OCI-LY7 (cell line): Measurements from ENCODE around the gene PDZD2. TPM values are rescaled to one million over a fixed set of nuclear protein-coding genes. Genes with fewer than 3 reads are reported as not detected.

Experiments used
- BruUV-seq: library from RNA; stranded (reverse); fragments of 400-500 nt; replicated peaks from 2 replicates; lab custom pipeline; 2021; lab: Mats Ljungman, UMichigan
- CTCF ChIA-PET: fragments of 300-600 bp; sonication (Branson Sonifier 250); formaldehyde crosslinking; loops from one replicate; lab custom pipeline; 2022; ENCODE audit warnings: antibody characterized with exemption; ENCODE audit not compliant: unreplicated experiment; lab: Charles Lee
- POLR2A ChIA-PET: fragments of 300-600 bp; sonication (Branson Sonifier 250); formaldehyde crosslinking; loops from one replicate; lab custom pipeline; 2022; ENCODE audit warnings: antibody characterized with exemption; lab: Charles Lee
- DNase-seq: peaks from one replicate; pipeline ENCODE4 v3.0.0-alpha.2; 2015; ENCODE audit warnings: low spot score
- H2AFZ ChIP-seq: fragments of 200-600 bp; sonication (generic), shearing (Covaris generic); 2 replicates; pipeline ENCODE4 v1.6.1; 2014; ENCODE audit warnings: mild to moderate bottlenecking, antibody characterized with exemption, low read length, moderate library complexity
- H3K27ac ChIP-seq: fragments of 200-600 bp; sonication (generic); 2 replicates; pipeline ENCODE4 v1.5.1; 2014; ENCODE audit warnings: mixed run types, low read depth, mild to moderate bottlenecking, moderate library complexity, low read length, inconsistent platforms; ENCODE audit not compliant: poor library complexity, severe bottlenecking
- H3K36me3 ChIP-seq: fragments of 200-600 bp; sonication (generic); 2 replicates; pipeline ENCODE4 v1.6.1; 2014; ENCODE audit warnings: mild to moderate bottlenecking, antibody characterized with exemption, low read length, moderate library complexity, mixed read lengths; ENCODE audit not compliant: insufficient read depth
- H3K4me1 ChIP-seq: fragments of 200-600 bp; sonication (generic); 2 replicates; pipeline ENCODE4 v1.5.1; 2014; ENCODE audit warnings: mild to moderate bottlenecking, low read length; ENCODE audit not compliant: insufficient read depth, poor library complexity, severe bottlenecking
- H3K4me2 ChIP-seq: fragments of 200-600 bp; sonication (generic); 2 replicates; pipeline ENCODE4 v1.6.1; 2014; ENCODE audit warnings: mild to moderate bottlenecking, low read length
- H3K4me3 ChIP-seq: fragments of 200-600 bp; sonication (generic); 2 replicates; pipeline ENCODE4 v1.5.1; 2014; ENCODE audit warnings: mild to moderate bottlenecking, low read depth, low read length; ENCODE audit not compliant: poor library complexity, severe bottlenecking
- H3K79me2 ChIP-seq: fragments of 200-600 bp; sonication (generic); 2 replicates; pipeline ENCODE4 v1.6.1; 2016; ENCODE audit warnings: low read depth, mild to moderate bottlenecking, low read length, moderate library complexity, mixed read lengths; ENCODE audit not compliant: insufficient read depth
- H3K9me2 ChIP-seq: fragments of 200-600 bp; sonication (generic); 2 replicates; pipeline ENCODE4 v1.6.1; 2016; ENCODE audit warnings: mild to moderate bottlenecking, low read length, mixed read lengths; ENCODE audit not compliant: insufficient read depth
- H3K9me3 ChIP-seq: fragments of 200-600 bp; sonication (generic); 2 replicates; pipeline ENCODE4 v1.6.1; 2014; ENCODE audit warnings: mild to moderate bottlenecking, mixed run types, low read length, mixed read lengths
- H4K20me1 ChIP-seq: fragments of 200-600 bp; sonication (generic); 2 replicates; pipeline ENCODE4 v1.6.1; 2014; ENCODE audit warnings: mild to moderate bottlenecking, antibody characterized with exemption, low read length, moderate library complexity, mixed read lengths; ENCODE audit not compliant: insufficient read depth
- CTCF ChIP-seq: fragments of 200-600 bp; sonication (generic); conservative IDR thresholded peaks from 2 replicates; pipeline ENCODE4 v1.5.1; 2014; ENCODE audit warnings: mild to moderate bottlenecking, antibody characterized with exemption, low read length, moderate library complexity, mixed read lengths
- EZH2phosphoT487 ChIP-seq: fragments of 200-600 bp; sonication (generic); IDR thresholded peaks from 2 replicates; pipeline ENCODE4 v1.6.1; 2018; ENCODE audit warnings: low read depth, borderline replicate concordance, mild to moderate bottlenecking, mixed run types, antibody characterized with exemption, low read length, moderate library complexity, mixed read lengths
- intact Hi-C: fragments of 100-400 bp; cut with micrococcal nuclease; formaldehyde crosslinking; loops from one replicate; pipeline ENCODE4 v1.10.0; 2022; ENCODE audit not compliant: unreplicated experiment
- total RNA-seq, 2 experiments: library from RNA; depleted of rRNA in 1 of 2; stranded (reverse); fragments of >200 nt in 1 of 2; shearing (Covaris generic) in 1 of 2; gene quantifications; 2 replicates each; pipeline ENCODE4 v1.2.3, GENCODE V29; 2014 to 2022

Gene PDZD2
- total RNA-seq, 2 experiments from 2014 or later: 8.6 to 10.6 TPM

GRCh38 chr5:31754358-31754704 lies 115.4 kb downstream of the PDZD2 start:
- Histone ChIP-seq H3K4me3 (no peak overlapping the region), H3K9me2 (no peaks in the 10 kb centered on the region), H3K4me2 (no peak overlapping the region), H3K36me3 (no peaks in the 10 kb centered on the region), H3K27ac (no peak overlapping the region), H4K20me1 (no peaks in the 10 kb centered on the region), H3K4me1 (no peaks in the 10 kb centered on the region), H3K9me3 (no peaks in the 10 kb centered on the region), H3K79me2 (no peaks in the 10 kb centered on the region), H2AFZ (no peak overlapping the region)
- CTCF ChIA-PET: no interaction called here
- POLR2A ChIA-PET: interaction anchor here (0.5 to 0.7 kb wide), 2 partner anchors 38 to 94 kb away, joined by 3 read pairs; no protein-coding TSS in a partner anchor
- intact Hi-C loops: no loop called here
- TF ChIP-seq CTCF (no peak), EZH2phosphoT487 (no peak)
- DNase-seq: no peak
- no TSS peak for BruUV-seq

GRCh38 chr5:31754741-31755675 lies 116.1 kb downstream of the PDZD2 start:
- Histone ChIP-seq H2AFZ (no peak overlapping the region), H3K4me2 (no peak overlapping the region), H3K27ac (no peak overlapping the region), H3K4me3 (no peak overlapping the region), H3K4me1 (no peaks in the 10 kb centered on the region), H3K9me2 (no peaks in the 10 kb centered on the region), H3K79me2 (no peaks in the 10 kb centered on the region), H3K9me3 (no peaks in the 10 kb centered on the region), H4K20me1 (no peaks in the 10 kb centered on the region), H3K36me3 (no peaks in the 10 kb centered on the region)
- ChIA-PET POLR2A (interaction anchor here (0.5 to 0.7 kb wide), 3 partner anchors 37 to 95 kb away, joined by 3 read pairs; no protein-coding TSS in a partner anchor), CTCF (no interaction called here)
- TF ChIP-seq EZH2phosphoT487 (no peak), CTCF (no peak)
- intact Hi-C loops: no loop called here
- DNase-seq: no peak
- BruUV-seq: no TSS peak
